T-helper 2 cell treated with Interferon-gamma antibody and Interleukin-4, amounts not matched to agents 5 μg/mL and 100 μg/mL, for 36 hours (primary cell): Measurements from ENCODE around the gene ABHD4.
"Not testable (repeated sequence)": the region's sequence is repeated elsewhere in the genome, so short reads cannot be mapped to it uniquely, and the experiment has no call there.

Experiments
- DNase-seq: peaks from one replicate; pipeline ENCODE4 v3.0.0; 2021; ENCODE audit warnings: low spot score
- H3K27ac Mint-ChIP-seq: one replicate; pipeline ENCODE4 v1.8.0; 2021; ENCODE audit warnings: mild to moderate bottlenecking, mixed read lengths
- H3K27me3 Mint-ChIP-seq: one replicate; pipeline ENCODE4 v1.8.0; 2021; ENCODE audit warnings: low read depth, mixed read lengths
- H3K36me3 Mint-ChIP-seq: one replicate; pipeline ENCODE4 v1.8.0; 2021; ENCODE audit warnings: low read depth, mixed read lengths
- H3K4me1 Mint-ChIP-seq: one replicate; pipeline ENCODE4 v1.8.0; 2021; ENCODE audit warnings: low read depth, mixed read lengths
- H3K4me3 Mint-ChIP-seq: one replicate; pipeline ENCODE4 v1.8.0; 2022; ENCODE audit warnings: mild to moderate bottlenecking, moderate library complexity, mixed read lengths
- H3K9me3 Mint-ChIP-seq: one replicate; pipeline ENCODE4 v1.8.0; 2021; ENCODE audit warnings: mixed read lengths

Gene ABHD4, protein sequence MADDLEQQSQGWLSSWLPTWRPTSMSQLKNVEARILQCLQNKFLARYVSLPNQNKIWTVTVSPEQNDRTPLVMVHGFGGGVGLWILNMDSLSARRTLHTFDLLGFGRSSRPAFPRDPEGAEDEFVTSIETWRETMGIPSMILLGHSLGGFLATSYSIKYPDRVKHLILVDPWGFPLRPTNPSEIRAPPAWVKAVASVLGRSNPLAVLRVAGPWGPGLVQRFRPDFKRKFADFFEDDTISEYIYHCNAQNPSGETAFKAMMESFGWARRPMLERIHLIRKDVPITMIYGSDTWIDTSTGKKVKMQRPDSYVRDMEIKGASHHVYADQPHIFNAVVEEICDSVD

DNA sequence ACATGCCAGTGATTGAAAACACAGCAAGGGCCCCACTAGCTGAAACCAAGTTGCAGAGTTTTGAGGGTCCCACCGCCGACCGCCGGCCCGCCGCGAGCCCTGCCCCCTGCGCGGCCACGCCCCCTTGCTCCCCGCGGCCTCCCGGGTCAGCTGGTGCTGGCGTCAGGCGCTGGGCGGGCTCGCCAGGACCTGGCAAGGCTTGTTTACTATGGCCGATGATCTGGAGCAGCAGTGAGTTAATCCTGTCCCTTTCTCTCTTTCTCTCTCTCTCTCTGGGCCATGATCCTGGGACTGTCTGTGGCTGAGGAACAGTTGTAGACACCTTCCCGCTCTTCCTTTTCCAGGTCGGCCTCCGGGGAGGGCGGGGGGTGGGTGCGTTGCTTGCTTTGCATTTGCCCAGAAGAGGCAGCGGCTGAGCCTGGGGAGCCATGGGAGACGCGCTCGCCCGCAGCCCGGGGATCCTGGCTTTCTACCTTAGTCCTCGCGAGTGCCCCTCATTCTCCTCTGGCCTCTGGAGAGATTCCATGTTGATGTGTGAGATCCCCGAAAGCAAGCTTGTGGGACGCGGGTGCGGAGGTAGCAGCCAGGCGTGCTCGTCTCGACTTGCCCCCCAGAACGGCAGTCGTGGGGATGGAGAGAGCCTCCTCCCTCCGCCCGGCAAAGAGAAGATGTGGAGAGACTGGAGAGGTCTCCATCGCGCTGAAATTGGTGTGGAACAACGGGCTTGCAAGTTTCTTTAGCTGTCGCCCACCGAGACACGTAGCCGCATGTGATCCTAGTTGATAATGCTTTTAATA, at the start of gene ABHD4:
TSS of gene ABHD4 (plus strand) at position 202 of the 797 bp plus-strand sequence. CDS start at position 209, 7 bp downstream.
- peak within 1 kb of the TSS; percentile 93 for H3K4me3 Mint-ChIP-seq
- peaks cover 31% of the 10 kb centered on the region for H3K4me1 Mint-ChIP-seq
- H3K9me3 Mint-ChIP-seq, result no peaks in the 10 kb centered on the region
- H3K27me3 Mint-ChIP-seq, result peaks cover 3% of the 10 kb centered on the region
- H3K36me3 Mint-ChIP-seq, result peaks cover 19% of the 10 kb centered on the region
- DNase-seq, result peak; percentile 70
- peak within 1 kb of the TSS; percentile 82 for H3K27ac Mint-ChIP-seq

DNA sequence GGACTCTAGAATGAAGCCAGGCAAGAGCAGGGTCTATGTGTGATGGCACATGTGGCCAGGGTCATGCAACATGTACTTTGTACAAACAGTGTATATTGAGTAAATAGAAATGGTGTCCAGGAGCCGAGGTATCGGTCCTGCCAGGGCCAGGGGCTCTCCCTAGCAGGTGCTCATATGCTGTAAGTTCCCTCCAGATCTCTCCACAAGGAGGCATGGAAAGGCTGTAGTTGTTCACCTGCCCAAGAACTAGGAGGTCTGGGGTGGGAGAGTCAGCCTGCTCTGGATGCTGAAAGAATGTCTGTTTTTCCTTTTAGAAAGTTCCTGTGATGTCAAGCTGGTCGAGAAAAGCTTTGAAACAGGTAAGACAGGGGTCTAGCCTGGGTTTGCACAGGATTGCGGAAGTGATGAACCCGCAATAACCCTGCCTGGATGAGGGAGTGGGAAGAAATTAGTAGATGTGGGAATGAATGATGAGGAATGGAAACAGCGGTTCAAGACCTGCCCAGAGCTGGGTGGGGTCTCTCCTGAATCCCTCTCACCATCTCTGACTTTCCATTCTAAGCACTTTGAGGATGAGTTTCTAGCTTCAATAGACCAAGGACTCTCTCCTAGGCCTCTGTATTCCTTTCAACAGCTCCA, 48.7 kb upstream of the ABHD4 start:
- Mint-ChIP-seq H3K4me1 (peaks cover 90% of the 10 kb centered on the region), H3K27me3 (no peaks in the 10 kb centered on the region), H3K27ac (peak overlapping the region; percentile 96), H3K9me3 (no peaks in the 10 kb centered on the region), H3K4me3 (peak overlapping the region; percentile 72), H3K36me3 (peaks cover 89% of the 10 kb centered on the region)
- no peak for DNase-seq

DNA sequence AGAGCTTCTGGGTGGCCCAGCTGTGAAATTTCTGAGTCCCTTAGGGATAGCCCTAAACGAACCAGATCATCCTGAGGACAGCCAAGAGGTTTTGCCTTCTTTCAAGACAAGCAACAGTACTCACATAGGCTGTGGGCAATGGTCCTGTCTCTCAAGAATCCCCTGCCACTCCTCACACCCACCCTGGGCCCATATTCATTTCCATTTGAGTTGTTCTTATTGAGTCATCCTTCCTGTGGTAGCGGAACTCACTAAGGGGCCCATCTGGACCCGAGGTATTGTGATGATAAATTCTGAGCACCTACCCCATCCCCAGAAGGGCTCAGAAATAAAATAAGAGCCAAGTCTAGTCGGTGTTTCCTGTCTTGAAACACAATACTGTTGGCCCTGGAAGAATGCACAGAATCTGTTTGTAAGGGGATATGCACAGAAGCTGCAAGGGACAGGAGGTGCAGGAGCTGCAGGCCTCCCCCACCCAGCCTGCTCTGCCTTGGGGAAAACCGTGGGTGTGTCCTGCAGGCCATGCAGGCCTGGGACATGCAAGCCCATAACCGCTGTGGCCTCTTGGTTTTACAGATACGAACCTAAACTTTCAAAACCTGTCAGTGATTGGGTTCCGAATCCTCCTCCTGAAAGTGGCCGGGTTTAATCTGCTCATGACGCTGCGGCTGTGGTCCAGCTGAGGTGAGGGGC, 48.0 kb upstream of the ABHD4 start:
- peak overlapping the region; percentile 96 for H3K27ac Mint-ChIP-seq
- DNase-seq, result peak; percentile 85
- H3K27me3 Mint-ChIP-seq, result no peaks in the 10 kb centered on the region
- H3K4me3 Mint-ChIP-seq, result peak overlapping the region; percentile 72
- peaks cover 84% of the 10 kb centered on the region for H3K36me3 Mint-ChIP-seq
- peaks cover 91% of the 10 kb centered on the region for H3K4me1 Mint-ChIP-seq
- no peaks in the 10 kb centered on the region for H3K9me3 Mint-ChIP-seq

DNA sequence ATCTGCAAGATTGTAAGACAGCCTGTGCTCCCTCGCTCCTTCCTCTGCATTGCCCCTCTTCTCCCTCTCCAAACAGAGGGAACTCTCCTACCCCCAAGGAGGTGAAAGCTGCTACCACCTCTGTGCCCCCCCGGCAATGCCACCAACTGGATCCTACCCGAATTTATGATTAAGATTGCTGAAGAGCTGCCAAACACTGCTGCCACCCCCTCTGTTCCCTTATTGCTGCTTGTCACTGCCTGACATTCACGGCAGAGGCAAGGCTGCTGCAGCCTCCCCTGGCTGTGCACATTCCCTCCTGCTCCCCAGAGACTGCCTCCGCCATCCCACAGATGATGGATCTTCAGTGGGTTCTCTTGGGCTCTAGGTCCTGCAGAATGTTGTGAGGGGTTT, 46.5 kb upstream of the ABHD4 start:
- DNase-seq, result no peak
- H3K4me1 Mint-ChIP-seq, result peaks cover 89% of the 10 kb centered on the region
- peaks cover 72% of the 10 kb centered on the region for H3K36me3 Mint-ChIP-seq

DNA sequence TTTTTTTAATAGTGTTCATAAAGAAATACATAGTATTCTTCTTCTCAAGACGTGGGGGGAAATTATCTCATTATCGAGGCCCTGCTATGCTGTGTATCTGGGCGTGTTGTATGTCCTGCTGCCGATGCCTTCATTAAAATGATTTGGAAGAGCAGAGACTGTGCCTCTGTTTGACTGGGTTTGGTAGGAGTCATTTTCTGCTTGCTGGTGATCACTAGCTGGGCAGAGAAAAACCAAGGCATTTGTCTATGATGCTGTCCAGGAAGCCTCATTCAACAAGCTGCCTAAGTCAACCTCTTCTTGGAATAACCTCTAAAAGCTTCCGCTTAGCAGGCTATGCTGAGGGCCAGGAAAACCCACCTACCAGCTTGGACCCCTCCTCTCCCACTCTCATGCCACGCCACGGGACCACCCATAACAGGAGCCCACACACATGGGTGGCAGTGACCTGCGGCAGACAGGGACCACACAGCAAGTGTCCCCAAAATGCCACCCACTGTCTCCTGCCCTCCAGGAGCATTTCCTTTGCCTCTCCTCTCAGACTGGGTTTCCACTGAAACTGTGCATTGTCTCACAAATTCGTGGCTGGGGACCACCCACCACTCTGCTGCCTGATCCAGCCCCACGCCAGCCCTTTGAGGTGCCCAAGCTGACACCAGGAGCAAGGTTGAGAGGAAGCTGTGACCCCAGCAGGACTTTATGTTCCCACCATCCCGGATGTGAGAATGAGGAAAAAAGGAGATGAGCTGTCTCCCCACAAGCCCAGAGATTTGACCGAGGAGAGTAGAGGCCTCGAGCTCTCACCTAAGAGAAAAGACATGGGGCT, 45.9 kb upstream of the ABHD4 start:
- no peaks in the 10 kb centered on the region for H3K9me3 Mint-ChIP-seq
- DNase-seq, result no peak
- H3K4me1 Mint-ChIP-seq, result peaks cover 88% of the 10 kb centered on the region
- peak overlapping the region; percentile 96 for H3K27ac Mint-ChIP-seq
- H3K36me3 Mint-ChIP-seq, result peaks cover 66% of the 10 kb centered on the region
- H3K27me3 Mint-ChIP-seq, result peaks cover 4% of the 10 kb centered on the region
- peak overlapping the region; percentile 72 for H3K4me3 Mint-ChIP-seq

More for the DNA sequence above, 46.5 kb upstream of the ABHD4 start:
- H3K9me3 Mint-ChIP-seq, result no peaks in the 10 kb centered on the region
- H3K27me3 Mint-ChIP-seq, result peaks cover 4% of the 10 kb centered on the region
- H3K27ac Mint-ChIP-seq, result peak overlapping the region; percentile 96
- peak overlapping the region; percentile 72 for H3K4me3 Mint-ChIP-seq

DNA sequence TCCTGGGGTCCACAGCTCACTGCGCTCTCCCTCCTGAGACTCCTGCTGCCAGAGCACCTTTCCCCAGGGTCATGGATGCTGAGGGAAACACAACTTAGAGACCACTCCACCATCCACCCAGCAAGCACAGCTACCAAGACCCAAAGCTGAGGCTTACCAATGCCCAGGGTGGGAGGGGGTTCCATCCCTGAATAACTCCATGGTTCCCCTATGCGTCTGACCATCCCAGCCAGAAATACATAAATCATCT, 45.3 kb upstream of the ABHD4 start:
- Mint-ChIP-seq H3K27me3 (peaks cover 4% of the 10 kb centered on the region), H3K36me3 (peaks cover 61% of the 10 kb centered on the region), H3K9me3 (no peaks in the 10 kb centered on the region), H3K4me3 (peak overlapping the region; percentile 72), H3K27ac (peak overlapping the region; percentile 96), H3K4me1 (peaks cover 88% of the 10 kb centered on the region)
- DNase-seq, result no peak

DNA sequence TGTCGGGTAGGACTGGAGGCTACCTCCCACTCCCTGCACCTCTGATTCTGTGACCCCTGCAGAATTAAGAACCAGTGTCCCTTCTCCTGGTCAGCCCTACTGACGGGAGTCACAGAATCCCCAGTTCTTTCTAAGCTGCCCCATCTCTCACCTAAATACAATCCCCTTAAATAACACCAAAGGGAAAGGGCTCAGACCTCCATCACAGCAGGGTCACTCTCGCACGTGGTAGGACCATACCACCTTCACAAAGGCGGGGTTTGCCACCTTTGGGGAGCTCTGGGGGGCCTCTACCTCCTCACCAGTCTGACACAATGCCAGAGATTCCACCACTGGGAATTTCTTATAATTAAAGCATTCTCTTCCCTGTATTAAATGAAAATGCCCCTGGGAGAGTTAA, 44.7 kb upstream of the ABHD4 start:
- Mint-ChIP-seq H3K27ac (peak overlapping the region; percentile 96), H3K4me1 (peaks cover 88% of the 10 kb centered on the region), H3K4me3 (peak overlapping the region; percentile 43), H3K36me3 (peaks cover 54% of the 10 kb centered on the region), H3K27me3 (peaks cover 4% of the 10 kb centered on the region), H3K9me3 (no peaks in the 10 kb centered on the region)
- DNase-seq, result no peak

DNA sequence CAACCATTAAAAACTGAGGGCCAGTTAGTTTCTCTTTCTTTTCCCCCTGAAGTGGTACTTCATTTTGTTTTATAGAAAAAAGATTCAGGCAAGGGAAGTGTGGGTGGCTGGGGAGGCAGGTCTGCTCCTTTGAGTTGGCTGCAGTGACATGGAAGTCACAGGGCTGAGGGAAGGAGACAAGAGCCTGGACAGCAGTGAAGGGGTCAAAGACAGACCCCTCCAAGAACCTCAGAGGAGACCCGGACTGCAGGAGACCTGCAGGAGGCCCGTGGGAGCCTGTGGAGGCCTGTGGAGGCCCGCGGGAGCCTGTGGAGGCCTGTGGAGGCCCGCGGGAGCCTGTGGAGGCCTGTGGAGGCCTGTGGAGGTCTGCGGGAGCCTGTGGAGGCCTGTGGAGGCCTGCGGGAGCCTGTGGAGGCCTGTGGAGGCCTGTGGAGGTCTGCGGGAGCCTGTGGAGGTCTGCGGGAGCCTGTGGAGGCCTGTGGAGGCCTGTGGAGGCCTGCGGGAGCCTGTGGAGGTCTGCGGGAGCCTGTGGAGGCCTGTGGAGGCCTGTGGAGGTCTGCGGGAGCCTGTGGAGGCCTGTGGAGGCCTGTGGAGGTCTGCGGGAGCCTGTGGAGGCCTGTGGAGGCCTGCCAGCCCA, 44.1 kb upstream of the ABHD4 start:
- H3K9me3 Mint-ChIP-seq, DNase-seq, H3K27me3 Mint-ChIP-seq: not testable (repeated sequence)
- peaks cover 90% of the 10 kb centered on the region for H3K4me1 Mint-ChIP-seq
- H3K36me3 Mint-ChIP-seq, result peaks cover 51% of the 10 kb centered on the region
- peak overlapping the region; percentile 43 for H3K4me3 Mint-ChIP-seq
- peak overlapping the region; percentile 97 for H3K27ac Mint-ChIP-seq

DNA sequence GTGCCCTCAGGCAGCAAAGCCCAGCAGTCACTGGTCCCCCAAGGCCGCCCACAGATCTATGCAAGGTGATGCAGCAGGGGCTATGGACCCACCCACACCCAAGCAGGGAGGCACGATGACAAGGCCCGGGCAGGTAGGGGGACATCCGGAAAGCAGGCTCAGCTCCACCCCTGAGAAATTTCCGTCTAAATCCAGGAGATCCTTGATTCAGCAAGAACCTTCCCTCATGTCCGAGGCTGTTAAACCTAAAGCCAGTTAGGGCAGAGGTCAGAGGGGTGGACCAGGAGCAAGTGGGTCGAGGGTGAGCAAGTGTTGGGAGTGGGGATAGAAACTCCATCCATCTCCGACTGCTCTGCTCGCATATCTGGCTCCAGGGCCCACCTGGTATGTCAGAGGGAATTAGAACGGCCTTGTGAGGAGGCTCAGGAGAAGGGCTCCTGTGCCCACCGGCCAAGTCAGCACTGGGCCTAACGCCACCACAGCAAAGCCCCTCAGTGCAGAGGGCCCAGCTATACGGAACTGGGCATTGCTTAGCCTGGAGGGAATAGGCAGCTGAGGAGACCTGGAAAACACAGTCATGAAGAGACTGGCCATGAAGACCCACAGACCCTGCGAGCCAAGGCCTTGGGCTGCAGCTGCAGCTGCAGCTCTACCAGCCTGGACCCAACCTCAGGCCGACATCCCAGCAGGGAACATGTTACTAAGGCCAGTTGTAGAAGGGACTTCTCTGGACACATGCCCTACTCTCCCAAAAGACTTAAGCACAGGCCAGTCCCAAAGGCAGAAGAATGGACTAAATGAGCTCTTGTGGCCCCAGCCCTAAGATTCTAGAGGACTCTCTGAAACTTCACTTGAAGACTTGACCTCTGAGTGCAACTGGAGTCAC, 43.4 kb upstream of the ABHD4 start:
- peaks cover 4% of the 10 kb centered on the region for H3K27me3 Mint-ChIP-seq

DNA sequence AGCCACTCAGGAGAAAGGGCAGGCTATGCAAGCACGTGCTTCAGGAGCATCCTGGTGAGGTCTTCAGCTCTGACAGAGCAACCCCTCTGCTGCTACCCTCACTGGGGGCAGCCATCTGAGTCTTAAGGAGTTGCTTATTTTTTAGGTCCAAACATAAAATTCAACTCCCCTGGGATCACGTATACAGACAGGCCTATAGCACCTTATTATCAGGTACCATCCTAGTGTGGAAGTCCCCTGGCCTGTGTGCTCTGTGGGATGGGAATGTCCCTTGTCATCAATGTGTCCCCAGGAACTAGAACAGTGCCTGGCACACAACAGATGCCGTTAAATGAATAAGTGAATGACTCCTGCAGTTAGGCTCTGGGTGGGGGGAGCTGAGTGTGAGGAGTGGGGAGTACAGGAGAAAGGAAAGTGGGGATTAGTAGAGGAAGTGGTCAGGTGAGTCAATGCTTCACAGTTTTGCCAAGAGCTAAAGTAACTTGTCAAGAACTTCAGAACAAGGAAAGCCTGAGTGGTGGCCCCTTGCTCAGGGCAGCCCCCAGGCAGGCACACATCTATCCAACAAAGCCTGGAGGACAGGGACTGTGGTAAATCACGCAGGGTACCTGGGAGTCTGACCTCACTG, 42.6 kb upstream of the ABHD4 start:
- H3K4me3 Mint-ChIP-seq, result peak overlapping the region; percentile 81
- peak overlapping the region; percentile 97 for H3K27ac Mint-ChIP-seq
- DNase-seq, result peak; percentile 80

More for the DNA sequence above, 43.4 kb upstream of the ABHD4 start:
- DNase-seq, result no peak
- Mint-ChIP-seq H3K27ac (peak overlapping the region; percentile 97), H3K4me1 (peaks cover 89% of the 10 kb centered on the region), H3K36me3 (peaks cover 43% of the 10 kb centered on the region), H3K4me3 (peak overlapping the region; percentile 81), H3K9me3 (no peaks in the 10 kb centered on the region)

DNA sequence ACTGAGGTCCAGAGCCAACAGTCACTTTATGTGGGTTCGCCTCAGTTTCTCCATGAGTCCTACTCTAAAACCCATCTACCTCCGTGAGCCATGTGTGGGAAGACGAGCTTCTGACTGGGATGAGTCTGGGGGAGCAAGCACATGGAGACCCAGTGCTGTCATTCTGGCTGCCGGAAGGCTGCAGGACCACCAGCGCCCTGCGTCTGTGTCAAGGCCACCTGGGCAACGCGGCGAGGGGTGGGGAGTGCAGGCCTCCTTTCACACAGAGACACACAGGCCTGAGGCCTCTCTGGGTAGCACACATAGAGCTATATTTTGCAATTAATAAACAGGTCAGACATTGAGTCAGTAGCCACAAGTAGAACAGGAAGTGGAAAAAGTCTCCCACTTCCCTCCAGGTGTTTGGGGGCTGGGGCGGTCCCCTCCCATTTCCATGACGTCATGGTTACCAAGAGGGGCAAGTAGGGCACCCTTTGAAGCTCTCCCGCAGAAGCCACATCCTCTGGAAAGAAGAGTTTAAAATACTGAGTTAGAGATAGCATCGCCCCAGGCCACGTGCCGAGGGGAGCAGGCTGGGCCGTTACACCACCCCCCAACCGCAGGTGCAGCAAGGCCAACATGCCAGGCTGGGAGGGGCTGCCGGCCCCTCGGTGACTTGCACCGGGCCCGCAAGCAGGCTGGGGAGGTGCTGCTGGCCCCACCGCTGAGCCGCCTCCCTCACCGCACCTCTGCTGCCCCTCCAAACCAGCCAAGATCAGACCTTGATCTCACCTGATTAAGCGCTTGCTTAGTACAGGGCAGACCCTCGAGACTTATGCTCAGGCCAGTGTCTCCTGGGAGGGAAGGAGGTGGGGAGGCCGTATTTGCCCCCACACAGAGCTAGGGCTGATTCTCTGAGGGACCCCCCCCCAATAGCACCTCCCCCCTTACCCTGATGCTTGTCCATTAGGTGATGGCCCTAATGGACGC, 41.8 kb upstream of the ABHD4 start:
- H3K4me1 Mint-ChIP-seq, result peaks cover 88% of the 10 kb centered on the region
- H3K9me3 Mint-ChIP-seq, result no peaks in the 10 kb centered on the region
- peaks cover 4% of the 10 kb centered on the region for H3K27me3 Mint-ChIP-seq
- H3K4me3 Mint-ChIP-seq, result peak overlapping the region; percentile 81
- H3K27ac Mint-ChIP-seq, result peak overlapping the region; percentile 97
- peak; percentile 99 for DNase-seq
- H3K36me3 Mint-ChIP-seq, result peaks cover 31% of the 10 kb centered on the region

More for the DNA sequence above, 42.6 kb upstream of the ABHD4 start:
- Mint-ChIP-seq H3K27me3 (peaks cover 4% of the 10 kb centered on the region), H3K4me1 (peaks cover 88% of the 10 kb centered on the region), H3K36me3 (peaks cover 39% of the 10 kb centered on the region), H3K9me3 (no peaks in the 10 kb centered on the region)
